GM12875 (cell line): ENCODE data around the gene ZNF850.
"Not testable (repeated sequence)": the region's sequence is repeated elsewhere in the genome, so short reads cannot be mapped to it uniquely, and the experiment has no call there.

Experiments used
- H3K4me3 ChIP-seq: one replicate; pipeline ENCODE4 v1.5.1; 2011; ENCODE audit warnings: low read depth, low read length, control low read depth
- CTCF ChIP-seq: IDR thresholded peaks from 2 replicates; pipeline ENCODE4 v1.5.1; 2011; ENCODE audit warnings: low read depth, mild to moderate bottlenecking, control low read depth, inconsistent platforms, low read length, moderate library complexity, borderline replicate concordance; ENCODE audit not compliant: insufficient read depth

The ZNF850 gene

GRCh38 chr19:36745870-36746269 is 26.7 kb downstream of the ZNF850 start:
- no peak for TF ChIP-seq CTCF
- no peak overlapping the region for H3K4me3 ChIP-seq

- not testable (repeated sequence) for H3K4me3 ChIP-seq
Observed at GRCh38 chr19:36736166-36736565, 36.4 kb downstream of the ZNF850 start.

- no peak overlapping the region for H3K4me3 ChIP-seq
Observed at GRCh38 chr19:36719687-36720556, 52.7 kb downstream of the ZNF850 start.

GRCh38 chr19:36709423-36709822 is 63.2 kb downstream of the ZNF850 start:
- no peak overlapping the region for H3K4me3 ChIP-seq
- no peak for TF ChIP-seq CTCF

More at GRCh38 chr19:36719687-36720556, 52.7 kb downstream of the ZNF850 start:
- no peak for TF ChIP-seq CTCF

GRCh38 chr19:36707134-36707533 is 65.5 kb downstream of the ZNF850 start:
- H3K4me3 ChIP-seq = no peak overlapping the region
- no peak for TF ChIP-seq CTCF

- H3K4me3 ChIP-seq = peak overlapping the region; percentile 63
- TF ChIP-seq CTCF = no peak
Observed at GRCh38 chr19:36688058-36688457, 84.5 kb downstream of the ZNF850 start.

GRCh38 chr19:36687214-36688056 is 85.2 kb downstream of the ZNF850 start, which contains the start of gene ZNF567:
Gene ZNF567, plus strand, starts transcription at chr19:36687612. Its CDS starts 7,256 bp downstream, at chr19:36694868.
- TF ChIP-seq CTCF = no peak

More at GRCh38 chr19:36687214-36688056, 85.2 kb downstream of the ZNF850 start, which contains the start of gene ZNF567:
- H3K4me3 ChIP-seq = peak within 1 kb of the TSS; percentile 63
